ENCODE measurements around the gene KLHL1.
"Not testable (repeated sequence)": the region's sequence is repeated elsewhere in the genome, so short reads cannot be mapped to it uniquely, and the experiment has no call there.

Gene KLHL1, protein sequence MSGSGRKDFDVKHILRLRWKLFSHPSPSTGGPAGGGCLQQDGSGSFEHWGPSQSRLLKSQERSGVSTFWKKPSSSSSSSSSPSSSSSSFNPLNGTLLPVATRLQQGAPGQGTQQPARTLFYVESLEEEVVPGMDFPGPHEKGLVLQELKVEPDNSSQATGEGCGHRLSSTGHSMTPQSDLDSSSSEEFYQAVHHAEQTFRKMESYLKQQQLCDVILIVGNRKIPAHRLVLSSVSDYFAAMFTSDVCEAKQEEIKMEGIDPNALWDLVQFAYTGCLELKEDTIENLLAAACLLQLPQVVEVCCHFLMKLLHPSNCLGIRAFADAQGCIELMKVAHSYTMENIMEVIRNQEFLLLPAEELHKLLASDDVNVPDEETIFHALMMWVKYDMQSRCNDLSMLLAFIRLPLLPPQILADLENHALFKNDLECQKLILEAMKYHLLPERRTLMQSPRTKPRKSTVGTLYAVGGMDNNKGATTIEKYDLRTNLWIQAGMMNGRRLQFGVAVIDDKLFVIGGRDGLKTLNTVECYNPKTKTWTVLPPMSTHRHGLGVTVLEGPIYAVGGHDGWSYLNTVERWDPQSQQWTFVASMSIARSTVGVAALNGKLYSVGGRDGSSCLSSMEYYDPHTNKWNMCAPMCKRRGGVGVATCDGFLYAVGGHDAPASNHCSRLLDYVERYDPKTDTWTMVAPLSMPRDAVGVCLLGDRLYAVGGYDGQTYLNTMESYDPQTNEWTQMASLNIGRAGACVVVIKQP

DNA sequence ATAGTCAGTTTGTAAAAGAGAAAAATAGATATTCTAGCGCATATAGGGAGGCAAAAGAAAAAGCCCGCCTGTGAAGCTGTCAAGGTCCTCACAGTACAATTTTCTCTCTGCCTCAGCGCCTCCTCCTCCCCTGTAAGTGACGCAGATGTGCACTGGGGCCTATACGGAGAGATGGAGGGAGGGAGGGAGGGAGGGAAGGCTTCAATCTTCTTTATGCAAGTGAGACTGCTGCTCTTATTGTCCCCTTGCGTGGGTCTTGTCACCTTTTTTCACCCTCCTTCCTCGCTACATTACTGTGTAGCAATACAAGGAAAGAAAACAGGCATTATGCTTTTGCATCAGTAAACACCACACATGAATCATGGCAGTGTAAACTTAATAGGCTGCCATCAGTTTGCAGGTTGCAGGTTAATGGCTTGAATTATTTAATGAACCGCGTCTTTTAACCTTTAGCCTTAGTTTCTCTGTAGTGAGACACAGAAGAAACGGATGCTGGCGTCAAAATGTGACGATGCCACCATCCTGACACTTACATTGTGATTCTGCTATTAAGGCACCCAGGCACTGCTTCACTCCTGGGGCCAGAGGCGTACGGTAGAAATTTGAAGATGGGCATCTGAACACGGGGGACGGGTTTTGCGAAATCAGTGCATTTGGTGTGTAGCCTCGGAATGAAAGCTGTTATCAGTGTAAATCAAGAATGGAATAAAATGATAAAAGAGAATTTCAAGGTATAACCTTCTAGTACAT is at the start of gene KLHL1:
KLHL1 (minus strand) TSS at position 97 of the 750 bp plus-strand sequence. CDS start 753 bp downstream, outside the sequence.
- DNase-seq (ENCODE audit: low read depth), result no peak
- TF ChIP-seq, protein P1, sequence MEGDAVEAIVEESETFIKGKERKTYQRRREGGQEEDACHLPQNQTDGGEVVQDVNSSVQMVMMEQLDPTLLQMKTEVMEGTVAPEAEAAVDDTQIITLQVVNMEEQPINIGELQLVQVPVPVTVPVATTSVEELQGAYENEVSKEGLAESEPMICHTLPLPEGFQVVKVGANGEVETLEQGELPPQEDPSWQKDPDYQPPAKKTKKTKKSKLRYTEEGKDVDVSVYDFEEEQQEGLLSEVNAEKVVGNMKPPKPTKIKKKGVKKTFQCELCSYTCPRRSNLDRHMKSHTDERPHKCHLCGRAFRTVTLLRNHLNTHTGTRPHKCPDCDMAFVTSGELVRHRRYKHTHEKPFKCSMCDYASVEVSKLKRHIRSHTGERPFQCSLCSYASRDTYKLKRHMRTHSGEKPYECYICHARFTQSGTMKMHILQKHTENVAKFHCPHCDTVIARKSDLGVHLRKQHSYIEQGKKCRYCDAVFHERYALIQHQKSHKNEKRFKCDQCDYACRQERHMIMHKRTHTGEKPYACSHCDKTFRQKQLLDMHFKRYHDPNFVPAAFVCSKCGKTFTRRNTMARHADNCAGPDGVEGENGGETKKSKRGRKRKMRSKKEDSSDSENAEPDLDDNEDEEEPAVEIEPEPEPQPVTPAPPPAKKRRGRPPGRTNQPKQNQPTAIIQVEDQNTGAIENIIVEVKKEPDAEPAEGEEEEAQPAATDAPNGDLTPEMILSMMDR (IDR thresholded peaks at IDR 0.05; ENCODE audit: low read depth, low read length, missing control alignments), result no peak
- H3K4me3 ChIP-seq (ENCODE audit: low read depth, low read length), result no peak within 1 kb of the TSS

- H3K4me3 ChIP-seq (ENCODE audit: low read depth, low read length); DNase-seq (ENCODE audit: low read depth): not testable (repeated sequence)
Observed at GRCh38 chr13:70142658-70143057, 34.4 kb upstream of the KLHL1 start.

DNA sequence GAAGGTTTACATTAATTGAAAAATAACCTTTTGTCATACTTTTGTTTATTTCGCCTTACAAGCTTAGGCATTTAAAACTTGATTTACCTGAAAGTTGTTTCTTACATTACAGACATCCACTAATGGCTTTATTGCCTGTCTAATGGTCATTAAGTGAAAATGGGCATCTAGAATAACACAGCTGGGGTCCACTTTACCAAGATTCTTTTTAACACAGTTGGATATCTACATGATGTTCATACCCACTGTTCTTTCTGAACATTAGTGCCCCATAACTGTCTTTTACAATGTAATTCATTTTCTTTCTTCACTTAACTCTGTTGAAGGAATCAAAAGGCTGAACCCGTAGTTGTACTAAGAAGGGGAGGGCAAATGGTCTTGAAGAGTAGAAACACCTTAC is 19.8 kb upstream of the KLHL1 start:
- no peak overlapping the region for H3K4me3 ChIP-seq (ENCODE audit: low read depth, low read length)
- DNase-seq (ENCODE audit: low read depth), result no peak
- TF ChIP-seq, protein P1 (IDR thresholded peaks at IDR 0.05; ENCODE audit: low read depth, low read length, missing control alignments), result no peak

DNA sequence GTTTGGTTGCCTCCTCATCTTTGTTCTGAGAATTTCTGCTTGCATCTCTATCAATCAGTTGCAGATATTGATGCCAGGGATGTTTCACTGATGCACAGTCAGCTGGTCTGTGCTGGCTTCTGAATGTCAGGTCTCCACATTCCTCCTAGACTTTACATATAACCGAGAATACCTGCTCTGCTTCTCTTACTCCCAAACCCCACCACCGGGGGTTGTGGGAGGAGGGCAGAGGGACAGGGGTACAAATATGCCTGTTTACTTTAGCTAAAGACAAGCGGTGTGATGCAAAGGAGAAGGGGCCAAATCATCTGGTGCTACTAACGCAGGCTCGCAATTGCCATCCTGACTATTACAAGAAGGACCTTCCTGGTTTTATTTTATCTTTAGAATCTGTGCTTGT is 17.4 kb upstream of the KLHL1 start:
- H3K4me3 ChIP-seq (ENCODE audit: low read depth, low read length), result no peak overlapping the region
- TF ChIP-seq, protein P1 (IDR thresholded peaks at IDR 0.05; ENCODE audit: low read depth, low read length, missing control alignments), result no peak
- no peak for DNase-seq (ENCODE audit: low read depth)

- TF ChIP-seq, protein P1 (IDR thresholded peaks at IDR 0.05; ENCODE audit: low read depth, low read length, missing control alignments), result no peak
- H3K4me3 ChIP-seq (ENCODE audit: low read depth, low read length), result no peak overlapping the region
- DNase-seq (ENCODE audit: low read depth), result no peak
Observed at GRCh38 chr13:70117338-70117905, 9.2 kb upstream of the KLHL1 start.

- no peak for DNase-seq (ENCODE audit: low read depth)
- no peak within 1 kb of the TSS for H3K4me3 ChIP-seq (ENCODE audit: low read depth, low read length)
- TF ChIP-seq, protein P1 (IDR thresholded peaks at IDR 0.05; ENCODE audit: low read depth, low read length, missing control alignments), result no peak
Observed at GRCh38 chr13:70107498-70108281, 562 bp downstream of the KLHL1 start, which contains the start of gene ATXN8OS. ATXN8OS (plus strand) TSS chr13:70107826.
